ENCODE data around the gene ACOT7.
"Not testable (repeated sequence)": the region's sequence is repeated elsewhere in the genome, so short reads cannot be mapped to it uniquely, and the experiment has no call there.

Gene ACOT7

GRCh38 chr1:6233376-6233775, 160.2 kb downstream of the ACOT7 start:
- DNase-seq (ENCODE audit: low read depth in 2 of 2): no peak

DNA sequence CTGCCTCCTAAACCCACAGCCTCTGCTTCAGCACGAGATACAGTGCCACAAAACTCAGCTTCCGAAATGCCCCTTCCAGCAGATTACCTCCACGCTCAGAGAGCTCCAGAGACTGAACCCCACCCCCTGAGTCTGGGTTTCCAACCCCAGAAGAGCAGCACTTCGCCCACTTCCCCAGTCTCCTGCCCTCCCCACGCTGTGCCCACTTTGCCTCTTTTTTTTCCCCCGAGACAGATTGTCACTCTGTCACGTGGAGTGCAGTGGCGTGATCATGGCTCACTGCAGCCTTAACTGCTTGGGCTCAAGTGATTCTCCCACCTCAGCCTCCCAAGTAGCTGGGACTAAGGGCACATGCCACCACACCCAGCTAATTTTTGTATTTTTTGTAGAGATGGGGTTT, 167.9 kb downstream of the ACOT7 start:
- DNase-seq (ENCODE audit: low read depth in 2 of 2): no peak

DNA sequence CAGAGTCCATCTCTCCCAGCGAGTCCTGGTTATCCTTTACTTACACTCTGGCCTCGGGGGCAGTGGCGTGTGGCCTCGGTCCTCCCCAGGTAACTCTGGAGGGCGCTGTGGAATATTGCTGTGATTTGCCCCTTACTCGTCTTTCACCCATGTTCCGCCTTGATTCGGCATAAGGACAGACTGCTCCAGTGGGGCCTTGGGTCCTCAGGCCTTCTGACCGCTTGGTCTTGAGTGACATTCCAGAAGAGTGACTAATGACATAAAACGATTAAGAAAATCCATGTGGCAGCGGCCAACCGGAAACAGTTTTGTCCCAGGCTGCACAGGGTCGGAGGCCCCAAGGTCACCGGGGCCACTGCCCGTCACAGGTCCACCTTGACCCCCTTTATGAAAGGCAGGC, 168.8 kb downstream of the ACOT7 start:
- DNase-seq (ENCODE audit: low read depth in 2 of 2): no peak

DNA sequence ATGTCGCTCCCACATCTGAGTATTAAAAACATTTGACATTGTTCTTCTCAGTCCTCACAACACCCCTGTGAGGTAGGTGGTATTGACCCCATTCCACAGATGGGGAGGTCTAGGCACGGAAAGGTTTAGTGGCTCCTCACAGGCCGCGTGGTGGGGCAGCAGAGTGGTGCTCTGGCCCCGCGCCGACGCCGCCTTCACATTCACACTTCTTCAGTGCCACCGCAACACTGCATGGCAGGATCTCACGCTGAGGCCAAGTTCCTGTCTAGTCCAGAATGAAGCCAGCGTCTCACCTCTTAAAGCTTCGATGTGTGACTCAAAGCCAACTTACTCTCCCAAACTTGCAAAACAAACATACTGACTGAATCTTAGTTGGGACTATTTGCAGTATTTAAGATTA, 169.9 kb downstream of the ACOT7 start:
- DNase-seq (ENCODE audit: low read depth in 2 of 2): no peak

- DNase-seq (ENCODE audit: low read depth in 2 of 2): no peak
Observed at GRCh38 chr1:6222636-6223035, 170.9 kb downstream of the ACOT7 start.

DNA sequence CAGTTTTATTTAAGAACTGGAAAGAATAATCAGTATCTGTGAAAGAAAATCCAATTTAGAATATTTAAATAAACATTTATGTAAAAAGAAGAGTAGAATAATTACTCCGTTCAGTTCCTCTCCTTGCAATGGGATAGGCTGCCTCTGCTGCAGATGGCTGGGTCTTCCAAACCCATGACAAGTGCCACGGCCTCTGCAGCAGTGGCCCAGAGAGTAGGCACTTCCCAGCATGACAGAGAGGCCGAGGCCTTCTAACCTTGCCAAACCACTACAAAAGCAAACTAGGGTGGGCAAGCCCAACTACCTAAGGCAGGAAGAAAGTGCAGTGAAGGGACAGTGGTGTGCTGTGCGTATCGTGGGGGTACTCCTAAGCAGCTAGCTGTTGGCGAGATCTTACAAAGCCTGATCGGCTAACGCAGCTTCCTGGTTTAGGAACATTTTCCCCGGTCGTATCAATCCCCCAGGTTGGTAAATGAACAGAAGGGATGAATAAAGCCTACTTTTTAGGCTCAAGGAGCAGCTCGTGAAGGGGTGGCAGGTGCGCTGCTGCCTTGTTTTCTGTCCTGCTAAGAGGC, 172.3 kb downstream of the ACOT7 start:
- no peak for DNase-seq (ENCODE audit: low read depth in 2 of 2)

GRCh38 chr1:6220236-6220635, 173.3 kb downstream of the ACOT7 start:
- DNase-seq (ENCODE audit: low read depth in 2 of 2): no peak

DNA sequence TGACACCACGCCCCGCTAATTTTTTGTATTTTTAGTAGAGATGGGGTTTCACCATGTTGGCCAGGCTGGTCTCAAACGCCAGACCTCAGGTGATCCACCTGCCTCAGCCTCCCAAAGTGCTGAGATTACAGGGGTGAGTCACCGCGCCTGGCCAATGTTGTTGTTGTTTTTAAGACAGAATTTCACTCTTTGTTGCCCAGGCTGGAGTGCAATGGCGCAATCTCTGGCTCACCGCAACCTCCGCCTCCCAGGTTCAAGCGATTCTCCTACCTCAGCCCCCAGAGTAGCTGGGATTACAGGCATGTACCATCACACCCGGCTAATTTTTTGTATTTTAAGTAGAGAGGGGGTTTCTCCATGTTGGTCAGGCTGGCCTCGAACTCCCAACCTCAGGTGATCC, 173.9 kb downstream of the ACOT7 start:
- DNase-seq (ENCODE audit: low read depth in 2 of 2): not testable (repeated sequence)

- no peak for DNase-seq (ENCODE audit: low read depth in 2 of 2)
Observed at GRCh38 chr1:6218375-6219164, 175.0 kb downstream of the ACOT7 start.
